ENCODE results near the gene DIPK1B.

- TF ChIP-seq MAX (CRISPR knock-in tag; IDR thresholded peaks at IDR 0.05): no peak
- TF ChIP-seq FOXP1 (CRISPR knock-in tag; IDR thresholded peaks at IDR 0.05; ENCODE audit: borderline replicate concordance): no peak
- TF ChIP-seq CTCF (IDR thresholded peaks at IDR 0.05): no peak
- TF ChIP-seq IRF1 (CRISPR knock-in tag; IDR thresholded peaks at IDR 0.05): no peak
Observed at GRCh38 chr9:136688274-136689107, 23.9 kb upstream of the DIPK1B start.
